Measurements from ENCODE around the gene ANO8. TPM values are rescaled to one million over a fixed set of nuclear protein-coding genes. Genes with fewer than 3 reads are reported as not detected.

The ANO8 gene
- total RNA-seq, 1 experiment from 2014 or later, result 12.1 TPM

- DNase-seq (no peak), ATAC-seq (no peak)
- intact Hi-C loops (cut with micrococcal nuclease), result no loop called here
- Histone ChIP-seq H3K9me3 (ENCODE audit: low read length) (no peaks in the 10 kb centered on the region), H3K27ac (ENCODE audit: low read length) (no peak overlapping the region), H3F3A (ENCODE audit: low read length, unreplicated experiment) (no peaks in the 10 kb centered on the region), H3K9ac (ENCODE audit: low read length) (no peak overlapping the region), H3K4me1 (ENCODE audit: insufficient read depth, low read length) (no peaks in the 10 kb centered on the region), H3K27me3 (ENCODE audit: low read length) (no peaks in the 10 kb centered on the region), H3K36me3 (ENCODE audit: low read depth, low read length) (peaks cover 2% of the 10 kb centered on the region), H3K4me3 (ENCODE audit: low read length) (no peak overlapping the region), H3K79me2 (ENCODE audit: low read length) (no peaks in the 10 kb centered on the region), H4K20me1 (ENCODE audit: low read length) (no peaks in the 10 kb centered on the region), H3K9me2 (replicated peaks; ENCODE audit: low read length) (no peaks in the 10 kb centered on the region), H3K4me2 (ENCODE audit: low read length) (no peak overlapping the region), H2AFZ (ENCODE audit: low read length) (no peak overlapping the region)
- ChIA-PET CTCF (no interaction called here), POLR2A (ENCODE audit: unreplicated experiment) (interaction anchor here (0.7 kb wide), 1 partner anchor 22 kb away, joined by 4 read pairs; the partner anchor contains the start of gene MRPL34)
- no peak for TF ChIP-seq EZH2 (IDR thresholded peaks at IDR 0.05; ENCODE audit: low read length, unreplicated experiment)
- TF ChIP-seq CTCF (conservative IDR thresholded peaks at IDR 0.05; ENCODE audit: low read depth, low read length), result no peak
- no peak for TF ChIP-seq EZH2phosphoT487 (IDR thresholded peaks at IDR 0.05; ENCODE audit: borderline replicate concordance, low read length)
- no TSS peak for BruUV-seq (replicated peaks)
These were observed 6.8 kb downstream of the ANO8 start for GRCh38 chr19:17327654-17328516.

GRCh38 chr19:17327068-17327653 is 7.5 kb downstream of the ANO8 start:
- CTCF ChIA-PET, result no interaction called here
- Histone ChIP-seq H3K36me3 (ENCODE audit: low read depth, low read length) (no peaks in the 10 kb centered on the region), H2AFZ (ENCODE audit: low read length) (no peak overlapping the region), H3K79me2 (ENCODE audit: low read length) (no peaks in the 10 kb centered on the region), H3K4me2 (ENCODE audit: low read length) (no peak overlapping the region), H3K4me3 (ENCODE audit: low read length) (no peak overlapping the region), H3F3A (ENCODE audit: low read length, unreplicated experiment) (no peaks in the 10 kb centered on the region), H3K4me1 (ENCODE audit: insufficient read depth, low read length) (no peaks in the 10 kb centered on the region), H3K9me3 (ENCODE audit: low read length) (no peaks in the 10 kb centered on the region), H3K27me3 (ENCODE audit: low read length) (no peaks in the 10 kb centered on the region), H4K20me1 (ENCODE audit: low read length) (no peaks in the 10 kb centered on the region), H3K9me2 (replicated peaks; ENCODE audit: low read length) (no peaks in the 10 kb centered on the region), H3K27ac (ENCODE audit: low read length) (no peak overlapping the region), H3K9ac (ENCODE audit: low read length) (no peak overlapping the region)
- BruUV-seq (replicated peaks), result no TSS peak
- ATAC-seq, result no peak
- TF ChIP-seq CTCF (conservative IDR thresholded peaks at IDR 0.05; ENCODE audit: low read depth, low read length), result no peak
- no peak for TF ChIP-seq EZH2 (IDR thresholded peaks at IDR 0.05; ENCODE audit: low read length, unreplicated experiment)
- no peak for TF ChIP-seq EZH2phosphoT487 (IDR thresholded peaks at IDR 0.05; ENCODE audit: borderline replicate concordance, low read length)
- intact Hi-C loops (cut with micrococcal nuclease), result no loop called here
- DNase-seq, result no peak
- POLR2A ChIA-PET (ENCODE audit: unreplicated experiment), result interaction anchor here (0.7 kb wide), 1 partner anchor 22 kb away, joined by 4 read pairs; the partner anchor contains the start of gene MRPL34

GRCh38 chr19:17326595-17326966 is 8.1 kb downstream of the ANO8 start:
- intact Hi-C loops (cut with micrococcal nuclease), result no loop called here

More at GRCh38 chr19:17326595-17326966, 8.1 kb downstream of the ANO8 start:
- DNase-seq, result no peak
- H2AFZ ChIP-seq (ENCODE audit: low read length), result no peak overlapping the region
- H4K20me1 ChIP-seq (ENCODE audit: low read length), result no peaks in the 10 kb centered on the region
- H3K79me2 ChIP-seq (ENCODE audit: low read length), result no peaks in the 10 kb centered on the region
- no TSS peak for BruUV-seq (replicated peaks)
- H3K4me2 ChIP-seq (ENCODE audit: low read length), result no peak overlapping the region
- H3K9me3 ChIP-seq (ENCODE audit: low read length), result no peaks in the 10 kb centered on the region
- ChIA-PET POLR2A (ENCODE audit: unreplicated experiment) (no interaction called here), CTCF (no interaction called here)
- H3F3A ChIP-seq (ENCODE audit: low read length, unreplicated experiment), result no peaks in the 10 kb centered on the region
- TF ChIP-seq CTCF (conservative IDR thresholded peaks at IDR 0.05; ENCODE audit: low read depth, low read length), result no peak
- no peak for TF ChIP-seq EZH2phosphoT487 (IDR thresholded peaks at IDR 0.05; ENCODE audit: borderline replicate concordance, low read length)
- no peak for TF ChIP-seq EZH2 (IDR thresholded peaks at IDR 0.05; ENCODE audit: low read length, unreplicated experiment)
- H3K4me1 ChIP-seq (ENCODE audit: insufficient read depth, low read length), result no peaks in the 10 kb centered on the region
- ATAC-seq, result no peak
- H3K9ac ChIP-seq (ENCODE audit: low read length), result no peak overlapping the region
- H3K9me2 ChIP-seq (replicated peaks; ENCODE audit: low read length), result no peaks in the 10 kb centered on the region
- no peaks in the 10 kb centered on the region for H3K36me3 ChIP-seq (ENCODE audit: low read depth, low read length)
- no peak overlapping the region for H3K27ac ChIP-seq (ENCODE audit: low read length)
- no peak overlapping the region for H3K4me3 ChIP-seq (ENCODE audit: low read length)
- H3K27me3 ChIP-seq (ENCODE audit: low read length), result no peaks in the 10 kb centered on the region
